KMS-11 (cell line): ENCODE data around the gene NT5DC2.

Experiments used
- H2AFZ ChIP-seq: fragments of 200-600 bp; sonication (generic); 2 replicates; pipeline ENCODE4 v1.6.1; 2016; ENCODE audit warnings: antibody characterized with exemption, mixed run types, low read depth
- H3K27ac ChIP-seq: fragments of 200-600 bp; sonication (generic); 2 replicates; pipeline ENCODE4 v1.6.1; 2016; ENCODE audit warnings: mild to moderate bottlenecking, mixed run types
- H3K27me3 ChIP-seq: fragments of 200-600 bp; sonication (generic); 2 replicates; pipeline ENCODE4 v1.6.1; 2017; ENCODE audit warnings: mild to moderate bottlenecking, low read depth, mixed run types, moderate library complexity; ENCODE audit not compliant: insufficient read depth
- H3K36me3 ChIP-seq: fragments of 200-600 bp; sonication (generic); 2 replicates; pipeline ENCODE4 v1.6.1; 2017; ENCODE audit warnings: mild to moderate bottlenecking, mixed run types; ENCODE audit not compliant: insufficient read depth
- H3K4me1 ChIP-seq: fragments of 200-600 bp; sonication (generic); 2 replicates; pipeline ENCODE4 v1.6.1; 2016; ENCODE audit warnings: mild to moderate bottlenecking, low read depth, mixed run types; ENCODE audit not compliant: poor library complexity, severe bottlenecking
- H3K4me2 ChIP-seq: fragments of 200-600 bp; sonication (generic); 2 replicates; pipeline ENCODE4 v1.7.0; 2016; ENCODE audit warnings: mild to moderate bottlenecking, mixed run types
- H3K4me3 ChIP-seq: fragments of 200-600 bp; sonication (generic); IDR thresholded peaks from 2 replicates; pipeline ENCODE4 v1.6.1; 2017; ENCODE audit warnings: low read depth, low read length, mixed read lengths; ENCODE audit not compliant: insufficient read depth
- H3K79me2 ChIP-seq: fragments of 200-600 bp; sonication (generic); 2 replicates; pipeline ENCODE4 v1.6.1; 2016; ENCODE audit warnings: low read depth, mixed run types; ENCODE audit not compliant: insufficient read depth
- H3K9ac ChIP-seq: fragments of 200-600 bp; sonication (generic); 2 replicates; pipeline ENCODE4 v1.6.1; 2016; ENCODE audit warnings: mild to moderate bottlenecking, mixed run types
- H4K20me1 ChIP-seq: fragments of 200-600 bp; sonication (generic); 2 replicates; pipeline ENCODE4 v1.6.1; 2016; ENCODE audit warnings: mild to moderate bottlenecking, mixed run types; ENCODE audit not compliant: insufficient read depth
- CTCF ChIP-seq: fragments of 200-600 bp; sonication (generic); conservative IDR thresholded peaks from 2 replicates; pipeline ENCODE4 v1.6.1; 2017; ENCODE audit warnings: low read depth, mild to moderate bottlenecking, antibody characterized with exemption, low read length, moderate library complexity, mixed read lengths

The NT5DC2 gene

GRCh38 chr3:52503788-52504424 is 29.8 kb downstream of the NT5DC2 start:
- Histone ChIP-seq H3K36me3 (no peaks in the 10 kb centered on the region), H2AFZ (no peak overlapping the region), H3K4me1 (no peaks in the 10 kb centered on the region), H3K4me2 (no peak overlapping the region), H3K79me2 (no peaks in the 10 kb centered on the region), H3K27me3 (no peaks in the 10 kb centered on the region), H3K4me3 (no peak overlapping the region), H3K9ac (no peak overlapping the region), H3K27ac (no peak overlapping the region), H4K20me1 (no peaks in the 10 kb centered on the region)
- TF ChIP-seq CTCF, result no peak

- H3K27ac ChIP-seq, result no peak overlapping the region
- no peak for TF ChIP-seq CTCF
- H3K4me3 ChIP-seq, result no peak overlapping the region
- no peak overlapping the region for H3K9ac ChIP-seq
- H4K20me1 ChIP-seq, result no peaks in the 10 kb centered on the region
- H2AFZ ChIP-seq, result no peak overlapping the region
- no peaks in the 10 kb centered on the region for H3K79me2 ChIP-seq
- H3K27me3 ChIP-seq, result no peaks in the 10 kb centered on the region
- no peak overlapping the region for H3K4me2 ChIP-seq
- no peaks in the 10 kb centered on the region for H3K36me3 ChIP-seq
- no peaks in the 10 kb centered on the region for H3K4me1 ChIP-seq
Observed at GRCh38 chr3:52502808-52503350, 30.8 kb downstream of the NT5DC2 start.

DNA sequence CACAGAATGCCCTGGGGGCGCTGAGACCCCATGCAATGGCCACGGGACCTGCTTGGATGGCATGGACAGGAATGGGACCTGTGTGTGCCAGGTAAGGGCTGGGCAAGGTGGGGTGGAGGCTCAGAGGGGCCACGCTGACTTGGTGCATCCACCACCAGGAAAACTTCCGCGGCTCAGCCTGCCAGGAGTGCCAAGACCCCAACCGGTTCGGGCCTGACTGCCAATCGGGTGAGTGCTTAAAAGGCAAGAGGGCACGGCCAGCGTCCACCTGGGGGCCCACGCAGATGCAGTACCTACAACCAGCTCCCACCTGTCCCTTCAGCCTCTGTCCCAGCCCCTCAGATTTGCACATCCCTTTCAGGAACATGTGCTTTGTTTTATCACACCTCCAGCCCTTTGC is 31.7 kb downstream of the NT5DC2 start:
- no peak overlapping the region for H3K9ac ChIP-seq
- no peaks in the 10 kb centered on the region for H3K27me3 ChIP-seq
- H3K27ac ChIP-seq, result no peak overlapping the region
- H2AFZ ChIP-seq, result no peak overlapping the region
- no peaks in the 10 kb centered on the region for H3K36me3 ChIP-seq
- H3K4me2 ChIP-seq, result no peak overlapping the region
- TF ChIP-seq CTCF, result no peak
- no peaks in the 10 kb centered on the region for H3K4me1 ChIP-seq
- H3K4me3 ChIP-seq, result no peak overlapping the region
- no peaks in the 10 kb centered on the region for H3K79me2 ChIP-seq
- H4K20me1 ChIP-seq, result no peaks in the 10 kb centered on the region

- Histone ChIP-seq H3K36me3 (no peaks in the 10 kb centered on the region), H3K27me3 (no peaks in the 10 kb centered on the region), H3K4me1 (no peaks in the 10 kb centered on the region), H3K27ac (no peak overlapping the region), H3K79me2 (no peaks in the 10 kb centered on the region), H4K20me1 (no peaks in the 10 kb centered on the region), H2AFZ (no peak overlapping the region), H3K9ac (no peak overlapping the region), H3K4me2 (no peak overlapping the region), H3K4me3 (no peak overlapping the region)
- no peak for TF ChIP-seq CTCF
Observed at GRCh38 chr3:52501046-52501445, 32.6 kb downstream of the NT5DC2 start.
